Measurements from ENCODE around the gene EEF1AKMT2. TPM values are rescaled to one million over a fixed set of nuclear protein-coding genes. Genes with fewer than 3 reads are reported as not detected.
"Not testable (repeated sequence)": the region's sequence is repeated elsewhere in the genome, so short reads cannot be mapped to it uniquely, and the experiment has no call there.

EEF1AKMT2 gene
- total RNA-seq, 2 donors from 2014 or later = 2.6 to 14.3 TPM

DNA sequence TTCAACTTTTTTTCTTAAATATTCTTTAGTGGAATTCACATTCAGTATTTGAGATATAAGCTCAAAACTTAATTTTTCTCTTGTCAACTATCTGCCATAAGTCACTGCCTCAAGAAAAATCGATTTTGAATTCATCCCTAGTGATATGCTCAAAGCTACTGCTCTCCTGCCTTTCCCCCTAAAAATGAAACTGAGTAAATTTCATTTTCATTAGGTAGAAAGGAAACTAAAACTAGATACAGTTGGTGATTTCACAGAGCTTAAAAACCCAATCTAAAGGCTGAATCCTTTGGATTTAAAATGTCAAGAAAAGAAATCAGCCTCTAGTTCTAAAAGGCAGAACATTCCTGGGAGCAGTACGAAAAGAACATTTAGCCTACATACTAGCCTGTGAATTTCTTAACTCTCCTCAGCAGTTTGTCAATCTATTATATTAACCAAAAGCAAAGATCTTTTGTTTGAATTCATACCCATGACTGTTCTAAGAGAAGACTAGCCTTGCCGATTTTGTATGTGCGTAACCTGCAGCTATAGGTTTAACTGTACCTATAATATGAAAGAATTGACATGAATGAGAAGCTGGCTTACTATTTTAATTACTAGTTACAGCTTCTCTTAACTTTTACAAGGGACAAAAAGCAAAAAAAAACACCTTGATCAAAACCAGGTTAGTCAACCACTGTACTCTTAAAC, 42.6 kb downstream of the EEF1AKMT2 start:
- H3K27ac ChIP-seq = no peak overlapping the region
- intact Hi-C loops (cut with DNase I) = loop anchor here (10.0 kb wide), 1 partner anchor 46 kb away; the partner anchor contains the start of gene EEF1AKMT2
- TF ChIP-seq CTCF (IDR thresholded peaks at IDR 0.05) (no peak), POLR2A (IDR thresholded peaks at IDR 0.05) (no peak)

GRCh38 chr10:124748166-124748565, 43.5 kb downstream of the EEF1AKMT2 start:
- H3K4me1 ChIP-seq = peaks cover 9% of the 10 kb centered on the region
- TF ChIP-seq CTCF (IDR thresholded peaks at IDR 0.05) (no peak), POLR2A (IDR thresholded peaks at IDR 0.05) (no peak)
- intact Hi-C loops (cut with DNase I) = loop anchor here (10.0 kb wide), 1 partner anchor 47 kb away; the partner anchor contains the start of gene EEF1AKMT2
- ATAC-seq (no peak), DNase-seq (no peak)
- WGBS, 2 donors = 86 to 89% methylated on average over 3 of the region's 3 CpGs
- no peaks in the 10 kb centered on the region for H3K27me3 ChIP-seq
- H3K27ac ChIP-seq = no peak overlapping the region
- no peak overlapping the region for H3K4me3 ChIP-seq
- H3K36me3 ChIP-seq (replicated peaks in 1 of 2; ENCODE audit: insufficient read depth in 1 of 2, low read depth in 2 of 2) = peaks cover 0 to 2% of the 10 kb centered on the region in 2 donors
- H3K9me3 ChIP-seq = no peaks in the 10 kb centered on the region

More for the DNA sequence above, 42.6 kb downstream of the EEF1AKMT2 start:
- no peaks in the 10 kb centered on the region for H3K27me3 ChIP-seq
- DNase-seq (no peak), ATAC-seq (no peak)
- WGBS, 2 donors = 73 to 76% methylated on average over 4 of the region's 4 CpGs
- no peaks in the 10 kb centered on the region for H3K9me3 ChIP-seq
- H3K4me1 ChIP-seq = peaks cover 9% of the 10 kb centered on the region
- peaks cover 0 to 2% of the 10 kb centered on the region in 2 donors for H3K36me3 ChIP-seq (replicated peaks in 1 of 2; ENCODE audit: insufficient read depth in 1 of 2, low read depth in 2 of 2)
- H3K4me3 ChIP-seq = no peak overlapping the region

DNA sequence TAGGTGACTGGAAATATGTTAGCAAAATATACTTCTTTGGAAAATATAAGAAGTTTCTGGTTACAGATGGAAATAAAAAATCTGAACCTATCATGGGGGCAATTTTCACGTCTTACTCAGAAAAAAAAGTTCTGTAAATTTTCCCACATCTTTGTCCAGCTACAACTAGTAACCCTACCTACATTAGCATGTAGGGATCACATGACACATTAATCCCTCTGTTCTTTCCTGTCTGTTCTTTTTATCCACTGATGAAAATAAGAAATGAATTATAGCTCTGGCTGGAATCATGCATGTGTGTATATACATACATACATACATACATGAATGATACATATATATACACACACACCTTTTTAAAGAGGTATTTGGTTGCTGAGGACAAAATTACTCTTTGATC, 43.9 kb downstream of the EEF1AKMT2 start:
- no peak overlapping the region for H3K27ac ChIP-seq
- peaks cover 10% of the 10 kb centered on the region for H3K4me1 ChIP-seq
- H3K9me3 ChIP-seq = no peaks in the 10 kb centered on the region
- intact Hi-C loops (cut with DNase I) = loop anchor here (10.0 kb wide), 1 partner anchor 47 kb away; the partner anchor contains the start of gene EEF1AKMT2
- WGBS, 2 donors = 88 to 98% methylated on average over 1 of the region's 1 CpG
- H3K4me3 ChIP-seq = no peak overlapping the region
- no peaks in the 10 kb centered on the region for H3K27me3 ChIP-seq
- ATAC-seq (no peak), DNase-seq (no peak)
- TF ChIP-seq POLR2A (IDR thresholded peaks at IDR 0.05) = no peak
- TF ChIP-seq CTCF (IDR thresholded peaks at IDR 0.05) = no peak
- H3K36me3 ChIP-seq (replicated peaks in 1 of 2; ENCODE audit: insufficient read depth in 1 of 2, low read depth in 2 of 2) = peaks cover 0 to 2% of the 10 kb centered on the region in 2 donors

GRCh38 chr10:124746992-124747391, 44.7 kb downstream of the EEF1AKMT2 start:
- H3K9me3 ChIP-seq = no peaks in the 10 kb centered on the region
- H3K27me3 ChIP-seq = no peaks in the 10 kb centered on the region
- peaks cover 18% of the 10 kb centered on the region for H3K4me1 ChIP-seq
- no peak for ATAC-seq
- DNase-seq = no peak
- H3K36me3 ChIP-seq (replicated peaks in 1 of 2; ENCODE audit: insufficient read depth in 1 of 2, low read depth in 2 of 2) = peaks cover 0 to 2% of the 10 kb centered on the region in 2 donors
- WGBS, 2 donors = 84 to 93% methylated on average over 2 of the region's 2 CpGs
- H3K4me3 ChIP-seq = no peak overlapping the region
- H3K27ac ChIP-seq = no peak overlapping the region
- no peak for TF ChIP-seq CTCF (IDR thresholded peaks at IDR 0.05)
- no peak for TF ChIP-seq POLR2A (IDR thresholded peaks at IDR 0.05)
- intact Hi-C loops (cut with DNase I) = loop anchor here (10.0 kb wide), 1 partner anchor 48 kb away; the partner anchor contains the start of gene EEF1AKMT2

DNA sequence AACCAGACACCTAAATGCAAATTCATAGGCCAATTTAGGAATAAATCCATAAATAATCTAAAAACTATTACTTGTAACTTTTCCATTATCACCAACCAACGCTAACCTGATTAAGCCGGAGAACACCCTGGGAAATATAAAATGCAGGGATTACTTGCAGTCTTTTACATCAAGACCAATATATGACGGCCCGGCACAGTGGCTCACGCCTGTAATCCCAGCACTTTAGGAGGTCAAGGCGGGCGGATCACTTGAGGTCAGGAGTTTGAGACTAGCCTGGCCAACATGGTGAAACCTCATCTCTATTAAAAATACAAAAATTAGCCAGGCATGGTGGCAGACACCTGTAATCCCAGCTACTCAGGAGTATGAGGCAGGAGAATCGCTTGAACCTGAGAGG, 45.2 kb downstream of the EEF1AKMT2 start:
- not testable (repeated sequence) for H3K36me3 ChIP-seq (replicated peaks in 1 of 2; ENCODE audit: insufficient read depth in 1 of 2, low read depth in 2 of 2); DNase-seq; H3K27ac ChIP-seq; H3K9me3 ChIP-seq; H3K4me3 ChIP-seq; ATAC-seq; H3K27me3 ChIP-seq
- peaks cover 23% of the 10 kb centered on the region for H3K4me1 ChIP-seq
- 94 to 96% methylated on average over 8 of the region's 8 CpGs for WGBS, 2 donors
- intact Hi-C loops (cut with DNase I) = loop anchor here (10.0 kb wide), 1 partner anchor 48 kb away; the partner anchor contains the start of gene EEF1AKMT2
